ENCODE measurements around the gene LMF2.

LMF2 gene

GRCh38 chr22:50502628-50503474, 4.7 kb downstream of the LMF2 start:
- DNase-seq = no peak

GRCh38 chr22:50502096-50502495, 5.4 kb downstream of the LMF2 start:
- DNase-seq = no peak

GRCh38 chr22:50500452-50500851, 7.0 kb downstream of the LMF2 start:
- no peak for DNase-seq

GRCh38 chr22:50498322-50498890, 9.1 kb downstream of the LMF2 start:
- peak; percentile 73 to 82 for DNase-seq

GRCh38 chr22:50497093-50497492, 10.4 kb downstream of the LMF2 start:
- DNase-seq = no peak

- no peak for DNase-seq
Observed at GRCh38 chr22:50490531-50491308, 16.8 kb downstream of the LMF2 start.

- DNase-seq = no peak
Observed at GRCh38 chr22:50489363-50490243, 17.9 kb downstream of the LMF2 start.

- no peak for DNase-seq
Observed at GRCh38 chr22:50488886-50489285, 18.6 kb downstream of the LMF2 start.

GRCh38 chr22:50488006-50488677, 19.4 kb downstream of the LMF2 start:
- no peak for DNase-seq

GRCh38 chr22:50487290-50488005, 20.1 kb downstream of the LMF2 start:
- DNase-seq = no peak

GRCh38 chr22:50486561-50487289, 20.8 kb downstream of the LMF2 start, which contains the start of gene MIOX:
Gene MIOX, plus strand, starts transcription at chr22:50486859. Its CDS starts 39 bp downstream, at chr22:50486898.
- DNase-seq = no peak

- no peak for DNase-seq
Observed at GRCh38 chr22:50485221-50486131, 22.0 kb downstream of the LMF2 start.

GRCh38 chr22:50483977-50484853, 23.3 kb downstream of the LMF2 start:
- DNase-seq = no peak

- no peak for DNase-seq
Observed at GRCh38 chr22:50483556-50483955, 23.9 kb downstream of the LMF2 start.

GRCh38 chr22:50483106-50483505, 24.4 kb downstream of the LMF2 start:
- DNase-seq = no peak

- no peak for DNase-seq
Observed at GRCh38 chr22:50482107-50483074, 25.1 kb downstream of the LMF2 start.

- DNase-seq = peak; percentile 51 to 76
Observed at GRCh38 chr22:50481440-50482106, 25.9 kb downstream of the LMF2 start, which contains the start of gene ADM2. Gene ADM2, plus strand, starts transcription at chr22:50481543. Its CDS starts 305 bp downstream, at chr22:50481848.
